ENCODE results near the gene CARD9. TPM values are rescaled to one million over a fixed set of nuclear protein-coding genes. Genes with fewer than 3 reads are reported as not detected.
"Not testable (repeated sequence)": the region's sequence is repeated elsewhere in the genome, so short reads cannot be mapped to it uniquely, and the experiment has no call there.

The CARD9 gene
- total RNA-seq, 2 donors from 2014 or later: 1.3 to 1.7 TPM

DNA sequence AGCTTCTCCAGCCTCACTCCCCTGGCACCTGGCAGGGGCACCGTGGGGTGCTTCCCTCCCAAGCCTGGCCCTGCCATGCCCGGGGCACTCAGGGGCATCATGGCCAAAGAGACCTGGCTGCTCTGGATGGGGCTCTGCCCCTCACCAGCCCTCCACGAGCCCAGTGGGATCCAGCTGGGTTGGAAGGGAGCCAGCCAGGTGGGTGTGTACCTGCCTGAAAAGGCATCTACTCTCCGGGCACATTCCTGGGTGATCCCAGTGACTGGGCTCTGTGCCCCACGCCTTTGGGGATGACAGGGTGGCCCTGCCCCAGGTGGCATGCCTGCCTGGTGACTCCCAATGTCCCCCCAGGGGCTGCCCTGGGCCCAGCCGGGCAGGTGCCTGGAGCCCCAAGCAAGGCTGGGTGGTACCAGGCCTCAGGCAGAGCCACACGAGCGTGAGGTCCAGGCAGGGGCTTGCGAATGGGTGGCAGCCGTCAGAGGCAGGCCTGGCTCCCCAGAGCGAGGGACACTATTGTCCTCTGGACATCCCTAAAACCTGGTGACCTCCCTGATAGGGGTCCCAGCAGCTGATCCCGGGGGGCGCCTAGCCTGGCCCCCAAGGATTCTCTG, 45.4 kb downstream of the CARD9 start:
- H3K9me3 Mint-ChIP-seq: no peaks in the 10 kb centered on the region
- peak overlapping the region in 1 of 2 donors; percentile 40 for H3K27ac Mint-ChIP-seq
- peak; percentile 27 for ATAC-seq
- no peaks in the 10 kb centered on the region for H3K36me3 Mint-ChIP-seq
- DNase-seq (ENCODE audit: low spot score in 2 of 2): no peak

DNA sequence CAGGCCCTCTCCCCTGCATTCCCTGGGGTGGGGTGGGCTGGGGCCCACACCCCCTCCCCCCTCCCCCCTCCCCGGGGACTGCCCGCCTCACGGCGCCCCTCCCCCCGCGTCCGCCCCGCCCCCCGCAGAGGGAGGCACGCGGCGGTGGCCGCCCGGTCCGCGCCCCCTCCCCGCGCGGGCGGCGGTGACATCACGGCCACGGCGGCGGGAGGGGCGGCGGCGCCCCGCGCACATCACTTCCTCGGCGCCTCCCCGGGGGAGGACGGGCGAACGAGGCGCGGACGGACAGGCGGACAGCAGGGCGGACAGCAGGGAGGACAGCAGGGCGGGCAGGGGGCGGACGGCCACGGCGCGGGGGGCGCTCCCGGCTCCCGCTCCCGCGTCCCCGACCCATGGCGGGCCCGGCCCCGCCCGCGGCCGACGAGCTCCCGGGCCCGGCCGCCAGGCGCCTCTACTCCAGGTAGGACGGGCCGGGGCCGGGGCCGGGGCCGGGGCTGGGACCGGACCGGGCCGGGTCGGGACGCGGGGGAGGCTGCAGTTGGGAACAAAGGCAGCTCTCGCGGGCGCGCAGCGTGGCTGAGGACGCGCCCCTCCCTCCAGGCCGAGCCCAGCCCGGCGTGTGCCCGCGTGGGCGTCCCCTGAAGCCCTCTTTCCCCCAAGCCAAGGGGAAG, 46.0 kb downstream of the CARD9 start, which contains the start of gene GPSM1:
TSS of gene GPSM1 (plus strand) at position 236 of the 671 bp plus-strand sequence. CDS start at position 393, 157 bp downstream.
- ATAC-seq (peak; percentile 65 to 75), DNase-seq (ENCODE audit: low spot score in 2 of 2) (peak in 1 of 2 donors; percentile 51)
- no peaks in the 10 kb centered on the region for H3K36me3 Mint-ChIP-seq
- H3K27ac Mint-ChIP-seq: peak within 1 kb of the TSS in 1 of 2 donors; percentile 40
- no peaks in the 10 kb centered on the region for H3K9me3 Mint-ChIP-seq

DNA sequence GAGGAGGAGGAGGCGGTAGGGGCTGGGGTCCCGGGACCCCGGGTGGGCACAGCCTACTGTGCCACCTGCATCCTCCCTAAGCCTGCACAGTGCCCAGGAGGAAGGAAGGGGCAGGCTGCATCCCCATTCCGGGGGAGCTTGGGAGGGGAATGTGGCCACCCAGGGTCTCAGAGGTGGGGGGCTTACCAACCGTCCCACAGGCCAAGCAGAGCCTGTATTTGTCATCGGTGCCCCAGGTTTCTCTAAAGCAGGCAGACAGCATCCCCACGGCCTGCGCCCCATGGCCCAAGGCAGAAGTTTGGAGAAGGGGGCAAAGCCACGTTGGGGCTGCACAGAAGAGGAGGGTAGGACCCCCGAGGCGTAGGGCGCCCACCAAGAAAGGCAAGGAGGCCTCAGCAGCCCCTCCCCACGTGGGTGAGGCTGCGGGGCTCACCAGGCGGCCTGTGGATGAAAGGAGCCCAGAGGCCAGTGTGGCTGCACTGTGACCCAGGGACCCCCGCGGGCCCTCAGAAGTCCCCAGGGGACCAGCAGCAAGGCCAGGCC, 46.6 kb downstream of the CARD9 start:
- Mint-ChIP-seq H3K9me3 (no peaks in the 10 kb centered on the region), H3K36me3 (no peaks in the 10 kb centered on the region), H3K27ac (no peak overlapping the region)
- DNase-seq (ENCODE audit: low spot score in 2 of 2) (no peak), ATAC-seq (peak; percentile 18 to 37)

DNA sequence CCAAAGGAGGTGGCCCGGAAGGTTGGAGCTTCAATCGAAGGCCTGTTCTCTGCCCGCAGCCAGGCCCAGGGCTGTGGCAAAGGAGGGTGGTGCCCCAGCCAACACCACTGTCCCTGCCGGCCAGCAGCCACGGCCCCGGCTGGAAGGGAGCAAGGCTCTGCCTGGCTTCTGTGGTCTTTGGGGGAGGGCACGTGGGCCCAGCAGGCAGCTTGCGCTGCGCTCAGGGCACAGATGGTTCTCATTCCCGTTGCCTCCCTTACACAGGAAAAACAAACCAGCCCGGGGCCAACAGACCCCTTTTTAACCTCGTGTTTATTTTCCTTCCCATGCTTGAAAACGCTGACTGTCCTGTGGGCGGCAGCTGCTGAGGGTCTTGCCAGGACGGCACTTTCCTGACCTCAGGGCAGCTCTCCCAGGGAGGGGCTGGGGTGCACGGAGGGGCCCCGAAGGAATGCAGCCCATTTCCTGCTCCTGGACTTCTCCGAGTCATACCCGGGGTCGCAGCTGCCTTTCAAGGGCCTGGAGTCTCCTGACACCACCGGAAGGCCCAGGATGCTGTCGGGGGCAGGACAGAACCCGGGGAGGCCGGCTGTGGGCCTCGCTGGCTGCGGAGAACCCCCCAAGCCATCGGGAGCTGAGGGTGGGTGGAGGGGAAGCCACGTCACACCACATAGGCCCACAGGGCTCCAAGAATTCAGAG, 47.3 kb downstream of the CARD9 start:
- H3K27ac Mint-ChIP-seq: no peak overlapping the region
- no peaks in the 10 kb centered on the region for H3K9me3 Mint-ChIP-seq
- no peak for ATAC-seq
- DNase-seq (ENCODE audit: low spot score in 2 of 2): no peak
- no peaks in the 10 kb centered on the region for H3K36me3 Mint-ChIP-seq

DNA sequence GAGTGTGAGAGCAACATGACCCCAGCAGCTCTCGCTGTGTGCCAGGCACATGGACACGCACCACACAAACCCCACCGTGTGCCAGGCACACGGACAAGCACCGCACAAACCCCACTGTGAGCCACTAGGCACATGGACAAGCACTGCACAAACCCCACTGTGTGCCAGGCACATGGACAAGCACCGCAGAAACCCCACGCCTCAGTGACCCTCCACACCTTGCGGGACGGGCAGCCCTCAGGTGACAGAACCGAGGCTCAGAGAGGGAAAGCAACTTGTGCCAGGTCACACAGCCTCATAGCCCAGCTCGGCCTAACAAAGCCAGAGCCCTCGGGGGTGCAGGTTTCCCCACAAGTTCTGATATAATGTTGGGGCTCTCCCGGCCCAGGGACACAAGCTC, 48.1 kb downstream of the CARD9 start:
- Mint-ChIP-seq H3K9me3 (no peaks in the 10 kb centered on the region), H3K27ac (no peak overlapping the region), H3K36me3 (no peaks in the 10 kb centered on the region)
- DNase-seq (ENCODE audit: low spot score in 2 of 2) (no peak), ATAC-seq (no peak)

DNA sequence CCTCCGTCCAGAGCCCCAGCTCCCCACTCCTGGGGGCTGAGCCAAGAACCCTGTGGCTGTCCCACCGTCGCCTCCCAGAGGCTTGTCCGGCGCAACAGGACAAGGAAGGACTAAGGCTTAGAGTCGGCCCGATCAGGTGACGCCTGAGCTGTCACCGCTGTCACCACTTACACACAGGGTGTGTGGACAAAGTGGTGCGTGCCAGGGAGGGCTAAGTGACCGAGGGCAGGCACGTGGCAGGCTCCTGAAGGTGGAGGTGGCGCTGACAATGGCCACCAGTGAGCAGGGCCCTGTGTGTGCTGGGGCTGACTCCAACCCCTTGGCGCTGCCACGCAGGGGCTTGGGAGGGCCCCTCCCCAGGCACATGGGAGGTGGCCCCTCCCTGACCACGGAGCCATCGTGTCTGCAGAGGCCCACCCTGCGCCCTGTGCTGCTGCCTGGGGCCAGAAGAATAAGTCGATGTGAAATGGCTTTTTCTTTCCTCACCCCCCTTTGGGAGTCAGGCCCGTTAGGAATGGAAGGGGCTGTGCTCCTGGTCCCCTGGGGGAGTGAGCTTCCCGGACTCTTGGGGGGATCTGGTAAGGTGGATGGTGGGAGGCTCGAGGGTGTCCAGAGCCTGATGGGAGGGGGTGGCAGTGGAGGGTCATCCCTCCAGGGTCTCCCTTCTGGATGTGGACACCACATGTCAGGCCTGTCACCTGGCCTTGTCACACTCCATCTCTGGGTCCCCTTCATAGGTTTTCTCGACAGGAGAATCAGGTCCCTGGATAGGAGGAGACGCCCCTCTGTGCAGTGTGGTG, 48.8 kb downstream of the CARD9 start:
- no peak for ATAC-seq
- no peak overlapping the region for H3K27ac Mint-ChIP-seq

DNA sequence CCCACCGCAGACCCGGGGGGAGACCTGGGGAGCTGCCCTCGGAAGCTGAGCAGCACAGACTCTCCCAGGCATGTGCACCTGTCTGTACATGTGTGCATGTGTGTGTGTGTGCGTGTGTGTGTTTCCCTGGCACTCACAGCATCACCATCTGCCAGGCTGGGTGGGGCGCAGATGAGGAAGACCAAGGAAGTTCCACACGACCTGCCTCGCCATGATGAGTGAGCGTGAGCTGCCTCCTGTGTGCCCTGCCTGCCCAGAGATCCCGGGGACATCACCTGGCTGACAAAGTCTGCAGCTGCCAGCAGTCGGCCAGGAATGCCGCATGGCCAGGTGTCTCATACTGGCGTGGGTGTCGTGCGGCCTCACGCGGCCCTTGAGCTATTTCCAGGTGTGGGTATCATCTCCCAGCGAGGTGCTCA, 50.1 kb downstream of the CARD9 start:
- Mint-ChIP-seq H3K27ac (no peak overlapping the region), H3K36me3 (no peaks in the 10 kb centered on the region), H3K9me3 (no peaks in the 10 kb centered on the region)
- DNase-seq (ENCODE audit: low spot score in 2 of 2): no peak
- ATAC-seq: no peak

More for the DNA sequence above, 48.8 kb downstream of the CARD9 start:
- no peak for DNase-seq (ENCODE audit: low spot score in 2 of 2)
- H3K9me3 Mint-ChIP-seq: no peaks in the 10 kb centered on the region
- no peaks in the 10 kb centered on the region for H3K36me3 Mint-ChIP-seq

DNA sequence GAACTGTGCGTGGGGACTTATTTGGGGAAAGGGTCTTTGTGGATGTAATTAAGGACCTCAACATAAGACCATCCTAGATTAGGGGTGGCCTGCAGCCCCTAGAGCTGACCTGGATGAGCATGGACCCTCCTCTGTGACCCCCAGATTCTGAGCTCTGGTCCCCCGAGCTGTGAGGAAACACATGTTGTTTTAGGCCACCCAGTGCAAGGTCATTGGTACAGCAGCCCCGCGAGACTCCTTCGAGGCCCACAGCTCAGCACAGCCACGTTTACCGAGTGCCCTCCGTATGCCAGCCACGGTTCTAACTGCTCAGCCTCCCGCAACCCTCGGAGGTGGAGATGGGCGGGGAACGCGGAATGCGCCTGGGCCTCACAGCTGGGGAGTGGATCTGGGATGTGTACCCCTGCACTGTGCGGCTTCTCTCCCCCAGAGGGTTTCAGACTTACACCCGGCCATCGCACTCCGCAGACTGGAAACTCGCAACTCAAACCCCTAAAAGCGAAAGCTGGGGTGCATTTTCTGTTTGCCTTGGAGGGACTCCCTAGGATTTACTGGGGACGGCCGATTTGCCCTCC, 50.6 kb downstream of the CARD9 start:
- Mint-ChIP-seq H3K27ac (no peak overlapping the region), H3K9me3 (no peaks in the 10 kb centered on the region), H3K36me3 (no peaks in the 10 kb centered on the region)
- DNase-seq (ENCODE audit: low spot score in 2 of 2) (no peak), ATAC-seq (no peak)

DNA sequence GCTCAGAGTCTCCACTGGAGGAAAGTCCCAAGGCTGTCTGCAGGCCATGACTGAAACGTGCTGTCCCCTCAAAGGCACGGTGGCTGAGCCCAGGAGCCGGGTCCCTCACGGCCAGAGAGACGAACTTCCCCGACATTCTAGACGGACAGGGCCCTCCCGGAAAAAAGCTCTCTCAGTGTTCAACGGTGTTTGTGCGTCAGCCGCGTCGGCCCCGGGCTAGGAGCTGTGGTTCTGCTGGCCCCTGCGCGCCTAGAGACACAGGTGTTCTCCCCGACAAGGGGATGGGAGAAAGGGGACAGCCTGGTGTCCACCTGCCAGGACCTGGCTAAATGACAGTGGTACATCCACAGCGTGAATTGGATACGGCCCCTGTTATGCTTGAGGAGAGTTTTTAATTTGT, 51.9 kb downstream of the CARD9 start:
- H3K27ac Mint-ChIP-seq: no peak overlapping the region
- peaks cover 0 to under 1% of the 10 kb centered on the region in 2 donors for H3K9me3 Mint-ChIP-seq
- no peaks in the 10 kb centered on the region for H3K36me3 Mint-ChIP-seq
- no peak for DNase-seq (ENCODE audit: low spot score in 2 of 2)
- ATAC-seq: no peak

DNA sequence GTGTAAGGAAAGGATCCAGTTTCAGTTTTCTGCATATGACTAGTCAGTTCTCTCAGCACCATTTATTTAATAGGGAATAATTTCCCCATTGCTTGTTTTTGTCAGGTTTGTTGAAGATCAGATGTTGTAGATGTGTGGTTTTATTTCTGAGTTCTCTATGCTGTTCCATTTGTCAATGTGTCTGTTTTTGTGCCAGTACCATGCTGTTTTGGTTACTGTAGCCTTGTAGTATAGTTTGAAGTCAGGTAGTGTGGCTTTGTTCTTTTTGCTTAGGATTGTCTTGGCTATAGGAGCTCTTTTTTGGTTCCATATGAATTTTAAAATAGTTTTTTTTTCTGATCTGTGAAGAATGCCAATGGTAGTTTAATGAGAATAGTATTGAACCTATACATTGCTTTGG, 52.5 kb downstream of the CARD9 start:
- not testable (repeated sequence) for DNase-seq (ENCODE audit: low spot score in 2 of 2); H3K27ac Mint-ChIP-seq; H3K9me3 Mint-ChIP-seq; H3K36me3 Mint-ChIP-seq; ATAC-seq

DNA sequence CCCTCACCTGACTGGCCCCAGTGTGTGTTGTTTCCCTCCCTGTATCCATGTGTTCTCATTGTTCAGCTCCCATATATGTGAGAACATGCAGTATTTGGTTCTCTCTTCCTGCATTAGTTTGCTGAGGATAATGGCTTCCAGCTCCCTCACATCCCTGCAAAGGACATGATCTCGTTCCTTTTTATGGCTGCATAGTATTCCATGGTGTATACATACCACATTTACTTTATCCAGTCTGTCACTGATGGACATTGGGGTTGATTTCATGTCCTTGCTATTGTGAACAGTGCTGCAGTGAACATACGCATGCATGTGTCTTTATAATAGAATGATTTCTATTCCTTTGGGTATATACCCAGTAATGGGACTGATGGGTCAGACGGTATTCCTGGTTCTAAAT, 53.5 kb downstream of the CARD9 start:
- Mint-ChIP-seq H3K9me3 (peaks cover 10 to 15% of the 10 kb centered on the region in 2 donors), H3K36me3 (peaks cover 6 to 15% of the 10 kb centered on the region in 2 donors)
- H3K27ac Mint-ChIP-seq; ATAC-seq; DNase-seq (ENCODE audit: low spot score in 2 of 2): not testable (repeated sequence)

DNA sequence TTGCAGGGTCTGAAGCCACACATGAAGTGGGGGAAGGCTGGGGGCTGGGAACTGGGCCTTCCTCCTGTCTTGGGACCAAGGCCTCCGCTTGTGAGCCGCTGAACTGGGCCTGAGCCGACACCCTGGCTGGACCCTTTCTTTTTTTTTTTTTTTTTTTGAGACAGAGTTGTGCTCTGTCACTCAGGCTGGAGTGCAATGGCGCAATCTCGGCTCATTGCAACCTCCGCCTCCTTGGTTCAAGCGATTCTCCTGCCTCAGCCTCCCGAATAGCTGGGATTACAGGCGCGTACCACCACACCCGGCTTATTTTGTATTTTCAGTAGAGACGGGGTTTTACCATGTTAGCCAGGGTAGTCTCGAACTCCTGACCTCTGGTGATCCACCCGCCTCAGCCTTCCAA, 54.2 kb downstream of the CARD9 start:
- not testable (repeated sequence) for DNase-seq (ENCODE audit: low spot score in 2 of 2); H3K27ac Mint-ChIP-seq; ATAC-seq
- peaks cover 14 to 15% of the 10 kb centered on the region in 2 donors for H3K9me3 Mint-ChIP-seq
- H3K36me3 Mint-ChIP-seq: peaks cover 10 to 22% of the 10 kb centered on the region in 2 donors

DNA sequence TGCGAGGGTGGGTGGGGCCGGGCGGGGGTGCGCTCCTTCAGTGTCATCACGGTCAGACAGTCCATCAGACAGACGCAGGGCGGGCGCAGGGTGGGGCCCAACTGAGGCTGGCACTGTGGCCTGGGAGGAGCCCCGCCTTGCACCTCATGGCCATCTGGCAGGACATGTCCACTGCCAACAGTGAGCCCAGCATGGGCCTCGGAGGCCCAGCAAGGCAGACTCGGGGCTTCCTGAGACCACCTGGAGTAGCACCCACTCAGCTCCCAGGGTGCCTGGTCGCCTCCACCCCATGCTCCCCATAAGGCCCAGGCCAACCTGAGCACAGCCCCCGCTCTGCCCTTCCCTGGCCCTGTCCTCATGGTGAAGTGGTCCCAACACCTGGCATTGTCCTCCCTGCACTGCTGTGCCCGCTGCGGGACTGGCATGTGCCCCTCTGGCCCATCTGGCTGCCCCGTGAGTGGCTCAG, 54.7 kb downstream of the CARD9 start:
- Mint-ChIP-seq H3K27ac (no peak overlapping the region), H3K9me3 (peaks cover 14 to 15% of the 10 kb centered on the region in 2 donors), H3K36me3 (peaks cover 10 to 22% of the 10 kb centered on the region in 2 donors)
- no peak for DNase-seq (ENCODE audit: low spot score in 2 of 2)
- ATAC-seq: no peak

DNA sequence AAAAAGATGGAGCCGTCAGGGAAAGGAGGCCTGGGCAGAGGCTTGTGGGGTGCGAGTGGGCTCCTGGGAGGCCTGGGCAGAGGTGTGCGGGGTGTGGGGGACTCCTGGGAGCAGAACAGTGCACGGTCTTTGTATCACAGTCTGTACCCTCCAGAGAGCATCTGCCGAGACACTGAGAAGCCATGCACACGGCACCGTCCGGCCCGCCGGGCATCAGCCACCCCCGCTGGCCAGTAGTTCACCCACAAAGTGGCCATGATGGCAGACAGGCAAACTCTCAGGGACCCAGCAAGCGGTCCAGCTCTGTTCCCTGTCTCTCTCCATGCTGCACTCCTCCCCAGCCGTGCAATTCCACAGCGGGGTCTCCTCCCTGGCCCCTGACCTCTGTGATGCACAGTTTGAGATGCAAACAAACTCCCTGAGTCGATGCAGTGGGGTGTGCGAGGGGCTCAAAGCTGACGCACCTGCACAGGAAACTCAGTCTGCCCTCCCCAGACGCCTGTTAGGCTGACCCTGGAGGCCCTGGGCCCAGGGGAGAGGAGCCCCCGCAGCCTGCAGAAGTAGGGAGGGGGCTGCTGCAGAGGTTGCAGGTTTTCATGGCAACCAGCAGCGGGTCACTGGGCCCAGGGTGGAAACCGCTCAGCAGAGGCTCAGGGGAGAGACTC, 55.2 kb downstream of the CARD9 start:
- ATAC-seq: no peak
- peaks cover 10 to 22% of the 10 kb centered on the region in 2 donors for H3K36me3 Mint-ChIP-seq
- H3K27ac Mint-ChIP-seq: no peak overlapping the region
- H3K9me3 Mint-ChIP-seq: peaks cover 14 to 15% of the 10 kb centered on the region in 2 donors
- DNase-seq (ENCODE audit: low spot score in 2 of 2): no peak

DNA sequence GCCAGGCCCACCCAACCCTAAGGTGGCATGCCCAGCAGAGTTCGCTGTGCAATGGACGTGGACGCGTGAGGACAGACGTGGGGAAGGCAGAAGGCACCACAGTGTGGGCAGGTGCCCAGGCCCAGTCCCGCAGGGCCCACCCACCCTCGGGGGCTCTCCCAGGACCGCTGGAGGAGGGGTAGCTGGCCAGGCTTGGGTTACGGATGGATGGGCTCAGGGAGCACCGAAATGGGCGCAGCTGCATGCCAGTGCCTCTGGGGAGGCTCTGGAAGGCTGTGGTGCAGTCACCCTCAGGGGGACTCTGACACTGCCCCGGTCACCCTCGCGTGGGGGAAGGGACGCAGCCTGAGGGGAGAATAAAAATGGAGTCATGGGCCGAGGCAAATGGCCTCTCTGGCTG, 55.8 kb downstream of the CARD9 start:
- ATAC-seq (no peak), DNase-seq (ENCODE audit: low spot score in 2 of 2) (no peak)
- Mint-ChIP-seq H3K36me3 (peaks cover 10 to 22% of the 10 kb centered on the region in 2 donors), H3K27ac (no peak overlapping the region), H3K9me3 (peaks cover 14 to 15% of the 10 kb centered on the region in 2 donors)

All from activated naive CD4-positive, alpha-beta T cell treated with anti-CD3 and anti-CD28 coated beads, Interleukin-2, amount 50 U/mL, for 72 hours (primary cell).